ENCODE results near the gene OR52D1.

DNA sequence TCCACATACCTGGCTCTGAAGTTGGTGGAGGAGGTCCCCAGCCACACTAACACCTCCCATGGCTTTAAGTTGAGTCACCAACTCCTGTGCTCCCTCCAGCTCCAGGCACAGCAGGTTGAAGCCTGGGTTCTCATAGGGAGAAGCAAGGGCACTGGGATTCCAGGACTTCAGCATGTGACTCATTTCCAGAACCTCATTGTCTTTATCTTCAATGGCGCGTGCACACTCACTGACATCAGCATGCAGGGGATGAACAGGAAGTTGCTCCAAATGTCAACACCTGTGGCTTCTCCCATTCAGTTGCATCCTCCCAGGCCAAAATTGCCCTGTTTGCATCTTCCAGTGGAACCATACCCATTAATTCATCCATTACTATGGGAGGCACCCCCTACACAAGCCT is 33.8 kb downstream of the OR52D1 start:
- TF ChIP-seq, protein P1, sequence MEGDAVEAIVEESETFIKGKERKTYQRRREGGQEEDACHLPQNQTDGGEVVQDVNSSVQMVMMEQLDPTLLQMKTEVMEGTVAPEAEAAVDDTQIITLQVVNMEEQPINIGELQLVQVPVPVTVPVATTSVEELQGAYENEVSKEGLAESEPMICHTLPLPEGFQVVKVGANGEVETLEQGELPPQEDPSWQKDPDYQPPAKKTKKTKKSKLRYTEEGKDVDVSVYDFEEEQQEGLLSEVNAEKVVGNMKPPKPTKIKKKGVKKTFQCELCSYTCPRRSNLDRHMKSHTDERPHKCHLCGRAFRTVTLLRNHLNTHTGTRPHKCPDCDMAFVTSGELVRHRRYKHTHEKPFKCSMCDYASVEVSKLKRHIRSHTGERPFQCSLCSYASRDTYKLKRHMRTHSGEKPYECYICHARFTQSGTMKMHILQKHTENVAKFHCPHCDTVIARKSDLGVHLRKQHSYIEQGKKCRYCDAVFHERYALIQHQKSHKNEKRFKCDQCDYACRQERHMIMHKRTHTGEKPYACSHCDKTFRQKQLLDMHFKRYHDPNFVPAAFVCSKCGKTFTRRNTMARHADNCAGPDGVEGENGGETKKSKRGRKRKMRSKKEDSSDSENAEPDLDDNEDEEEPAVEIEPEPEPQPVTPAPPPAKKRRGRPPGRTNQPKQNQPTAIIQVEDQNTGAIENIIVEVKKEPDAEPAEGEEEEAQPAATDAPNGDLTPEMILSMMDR (IDR thresholded peaks at IDR 0.05) = no peak
- TF ChIP-seq EP300 (IDR thresholded peaks at IDR 0.05) (no peak), POLR2A (IDR thresholded peaks at IDR 0.05) (no peak), POLR2AphosphoS5 (IDR thresholded peaks at IDR 0.05) (no peak)

Measured in suprapubic skin (tissue), 4 donors.